Breast epithelium (tissue), 4 donors: ENCODE data around the gene MVB12B. TPM values are rescaled to one million over a fixed set of nuclear protein-coding genes. Genes with fewer than 3 reads are reported as not detected.
A peak's percentile ranks its signal among the peaks of the same experiment; 100 is the strongest.

ENCODE experiments used
- DNase-seq, 2 donors: peaks; one replicate each; pipeline ENCODE4 v3.0.0-alpha.2; 2019; ENCODE audit warnings: low spot score in 2 of 2
- H3K27ac ChIP-seq, 2 donors: fragments of 200-600 bp; sonication (generic) in 1 of 2; one replicate each; pipeline ENCODE4 v1.5.1; 2016 to 2019; ENCODE audit warnings: mild to moderate bottlenecking in 1 of 2
- H3K27me3 ChIP-seq, 2 donors: fragments of 200-600 bp; sonication (generic) in 1 of 2; one replicate each; pipeline versions ENCODE4 v1.5.1 to v1.6.0; 2017 to 2019; ENCODE audit warnings: control low read depth in 1 of 2, mild to moderate bottlenecking in 1 of 2
- H3K36me3 ChIP-seq: fragments of 200-600 bp; one replicate; pipeline ENCODE4 v1.5.1; 2019
- H3K4me1 ChIP-seq, 2 donors: fragments of 200-600 bp; sonication (generic); one replicate each; pipeline ENCODE4 v1.5.1; 2016 to 2019; ENCODE audit warnings: control low read depth in 1 of 2
- H3K4me3 ChIP-seq, 3 donors: fragments of 200-600 bp; sonication (generic); 1 replicate in 2 of 3; 2 replicates in 1 of 3; pipeline ENCODE4 v1.5.1; 2016 to 2019; ENCODE audit warnings: mild to moderate bottlenecking in 3 of 3, moderate library complexity in 2 of 3
- H3K9me3 ChIP-seq, 2 donors: fragments of 200-600 bp; sonication (generic) in 1 of 2; one replicate each; pipeline ENCODE4 v1.5.1; 2016 to 2019; ENCODE audit warnings: control low read depth in 1 of 2
- CTCF ChIP-seq, 3 donors: fragments of 450-650 bp; IDR thresholded peaks; one replicate each; pipeline ENCODE4 v1.5.1; 2016 to 2017; ENCODE audit warnings: antibody characterized with exemption in 3 of 3, mild to moderate bottlenecking in 3 of 3, moderate library complexity in 3 of 3
- POLR2A ChIP-seq: fragments of 450-650 bp; IDR thresholded peaks from one replicate; pipeline ENCODE4 v1.6.1; 2016; ENCODE audit warnings: antibody characterized with exemption, mild to moderate bottlenecking, moderate library complexity
- POLR2AphosphoS5 ChIP-seq, 3 donors: sonication (generic); formaldehyde crosslinking; IDR thresholded peaks; one replicate each; pipeline ENCODE4 v1.6.1; 2017; ENCODE audit warnings: antibody characterized with exemption in 3 of 3
- intact Hi-C: fragments of 100-400 bp; cut with DNase I; formaldehyde crosslinking; loops from one replicate; pipeline ENCODE4 v1.15.1; 2023; ENCODE audit warnings: low total_unique reads
- total RNA-seq, 3 donors: library from RNA; depleted of rRNA; stranded (reverse); fragments of >200 nt; gene quantifications; one replicate each; pipeline ENCODE4 v1.1.0, GENCODE V29; 2016

Gene MVB12B
- total RNA-seq, 3 donors from 2014 or later, result 8.2 to 12.6 (median 9.9) TPM

DNA sequence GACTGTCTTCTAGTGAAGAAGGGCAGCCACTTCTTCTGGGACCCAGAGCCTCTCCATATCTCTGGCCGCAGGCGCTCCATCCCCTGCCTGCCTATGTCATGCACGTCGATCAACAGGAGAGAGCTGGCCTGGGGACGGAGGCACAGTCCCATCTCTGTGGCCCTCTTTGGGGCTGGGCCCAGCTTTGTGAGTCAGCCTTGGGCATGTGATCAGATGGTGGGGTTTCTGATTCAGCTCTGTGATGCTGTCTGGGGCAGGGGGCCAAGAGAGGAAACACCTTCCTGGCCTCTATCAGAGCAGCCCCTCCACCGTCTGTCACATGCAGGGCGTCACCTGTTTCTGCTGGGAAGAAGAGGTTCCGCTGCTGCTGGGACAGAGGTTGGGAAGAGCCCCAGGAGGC is 72.6 kb downstream of the MVB12B start:
- Histone ChIP-seq H3K27ac (peak overlapping the region in 1 of 2 donors; percentile 43), H3K4me1 (no peaks in the 10 kb centered on the region), H3K36me3 (no peaks in the 10 kb centered on the region), H3K27me3 (no peaks in the 10 kb centered on the region), H3K9me3 (no peaks in the 10 kb centered on the region), H3K4me3 (no peak overlapping the region)
- no peak for TF ChIP-seq CTCF (IDR thresholded peaks at IDR 0.05)
- no peak for TF ChIP-seq POLR2AphosphoS5 (IDR thresholded peaks at IDR 0.05)
- TF ChIP-seq POLR2A, result no peak
- intact Hi-C loops, result loop anchor here (10.0 kb wide), 1 partner anchor 94 kb away; no protein-coding TSS in a partner anchor
- DNase-seq, result no peak

DNA sequence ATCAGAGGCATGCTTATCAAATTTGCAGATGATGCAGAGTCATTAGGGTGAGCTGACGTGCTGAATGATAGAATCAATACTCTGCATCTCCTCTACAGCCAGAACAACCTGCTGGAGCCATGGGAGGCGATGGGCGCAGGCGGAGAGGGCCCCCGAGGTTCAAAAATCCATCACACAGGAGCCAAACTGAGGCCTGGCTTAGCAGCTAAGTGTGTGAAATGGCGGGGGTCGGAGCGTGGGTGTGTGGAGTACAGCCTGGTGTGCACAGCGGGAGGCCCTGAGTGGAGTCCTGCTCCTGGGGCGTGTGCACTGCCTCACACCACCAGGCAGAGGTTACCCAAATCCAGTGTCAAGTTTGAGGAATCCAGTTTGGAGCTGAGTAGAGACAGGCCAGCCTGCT is 73.2 kb downstream of the MVB12B start:
- Histone ChIP-seq H3K4me1 (no peaks in the 10 kb centered on the region), H3K27ac (peak overlapping the region in 1 of 2 donors; percentile 12), H3K4me3 (no peak overlapping the region), H3K36me3 (no peaks in the 10 kb centered on the region), H3K9me3 (no peaks in the 10 kb centered on the region), H3K27me3 (no peaks in the 10 kb centered on the region)
- DNase-seq, result no peak
- no peak for TF ChIP-seq CTCF (IDR thresholded peaks at IDR 0.05)
- TF ChIP-seq POLR2A, result no peak
- no peak for TF ChIP-seq POLR2AphosphoS5 (IDR thresholded peaks at IDR 0.05)
- intact Hi-C loops, result loop anchor here (10.0 kb wide), 1 partner anchor 95 kb away; no protein-coding TSS in a partner anchor

DNA sequence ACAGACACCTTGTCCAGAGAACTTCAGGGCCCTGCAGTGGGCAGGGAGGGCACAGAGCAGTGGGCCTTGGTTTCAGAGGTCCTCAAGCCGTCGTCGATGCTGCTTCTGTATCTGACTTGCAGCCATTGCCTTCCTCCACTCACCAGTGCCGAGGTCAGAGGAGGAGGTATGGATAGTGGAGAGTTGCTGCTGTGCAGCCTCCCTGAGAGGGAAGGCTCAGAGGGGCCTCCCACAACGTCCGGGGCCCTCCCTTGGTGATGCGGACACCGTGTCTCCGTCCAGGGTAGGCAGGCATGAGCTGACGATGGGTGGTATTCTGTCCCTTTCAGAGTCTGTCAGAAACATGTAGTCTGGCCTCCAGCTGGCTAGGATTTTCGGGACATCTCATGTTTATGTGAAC is 73.9 kb downstream of the MVB12B start:
- intact Hi-C loops, result no loop called here
- Histone ChIP-seq H3K36me3 (no peaks in the 10 kb centered on the region), H3K27me3 (no peaks in the 10 kb centered on the region), H3K4me1 (no peaks in the 10 kb centered on the region), H3K4me3 (no peak overlapping the region), H3K27ac (peak overlapping the region in 1 of 2 donors; percentile 20), H3K9me3 (no peaks in the 10 kb centered on the region)
- TF ChIP-seq POLR2AphosphoS5 (IDR thresholded peaks at IDR 0.05) (no peak), POLR2A (no peak), CTCF (IDR thresholded peaks at IDR 0.05) (no peak)
- DNase-seq, result no peak

DNA sequence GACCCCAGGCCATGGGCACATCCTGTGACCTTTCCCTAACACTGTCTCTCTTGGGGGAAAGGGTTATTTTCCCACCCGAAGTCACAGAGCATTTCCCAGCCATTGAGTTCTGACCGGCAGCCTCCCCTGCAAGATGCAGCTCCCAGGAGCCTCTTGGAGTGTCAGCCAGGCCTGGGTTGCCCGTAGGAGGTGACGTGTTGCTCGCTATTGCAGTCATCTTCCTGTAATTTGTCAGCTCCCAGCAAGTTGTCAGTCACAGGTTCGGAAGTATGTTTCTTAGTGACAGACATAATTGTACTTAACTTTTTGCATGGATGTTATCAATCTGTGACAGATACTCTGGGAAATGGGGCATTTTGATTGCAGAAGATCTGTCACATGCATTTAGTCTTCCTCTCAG is 74.5 kb downstream of the MVB12B start:
- no peaks in the 10 kb centered on the region for H3K27me3 ChIP-seq
- intact Hi-C loops, result no loop called here
- H3K4me1 ChIP-seq, result no peaks in the 10 kb centered on the region
- no peak for TF ChIP-seq CTCF (IDR thresholded peaks at IDR 0.05)
- TF ChIP-seq POLR2AphosphoS5 (IDR thresholded peaks at IDR 0.05), result no peak
- no peak for TF ChIP-seq POLR2A
- no peak for DNase-seq
- H3K9me3 ChIP-seq, result no peaks in the 10 kb centered on the region
- no peak overlapping the region for H3K27ac ChIP-seq
- H3K4me3 ChIP-seq, result no peak overlapping the region
- H3K36me3 ChIP-seq, result no peaks in the 10 kb centered on the region

GRCh38 chr9:126401581-126401980 is 75.0 kb downstream of the MVB12B start:
- no peak for DNase-seq
- intact Hi-C loops, result no loop called here

More at GRCh38 chr9:126401581-126401980, 75.0 kb downstream of the MVB12B start:
- Histone ChIP-seq H3K4me1 (no peaks in the 10 kb centered on the region), H3K4me3 (no peak overlapping the region), H3K36me3 (no peaks in the 10 kb centered on the region), H3K27ac (peak overlapping the region in 1 of 2 donors; percentile 43), H3K9me3 (no peaks in the 10 kb centered on the region), H3K27me3 (no peaks in the 10 kb centered on the region)
- TF ChIP-seq POLR2A (no peak), POLR2AphosphoS5 (IDR thresholded peaks at IDR 0.05) (no peak), CTCF (IDR thresholded peaks at IDR 0.05) (no peak)
